HepG2 (cell line): ENCODE measurements around the gene NOL11. TPM values are rescaled to one million over a fixed set of nuclear protein-coding genes. Genes with fewer than 3 reads are reported as not detected.

Source experiments
- ATAC-seq: fragments of 200-7000 bp; cut with Tn5 transposase; 3 replicates; pipeline ENCODE4 v1.9.1; 2020; ENCODE audit warnings: mild to moderate bottlenecking, moderate library complexity
- BruUV-seq: library from RNA; stranded (reverse); fragments of 400-500 nt; replicated peaks from 2 replicates; lab custom pipeline; 2021; lab: Mats Ljungman, UMichigan
- CTCF ChIA-PET: fragments of 300-600 bp; formaldehyde crosslinking; extraction: SDS; loops from one replicate; lab custom pipeline; 2021; ENCODE audit warnings: low total read pairs, inconsistent platforms, low intra/inter-chr PET ratio; lab: Yijun Ruan, JAX
- POLR2A ChIA-PET: fragments of 350-600 bp; sonication (Branson Sonifier 250); formaldehyde crosslinking; loops from one replicate; lab custom pipeline; 2020; ENCODE audit warnings: antibody characterized with exemption, inconsistent platforms; lab: Yijun Ruan, JAX
- DNase-seq: peaks from one replicate; pipeline ENCODE4 v3.0.0-alpha.2; 2015; ENCODE audit warnings: low spot score
- FAIRE-seq: peaks from 3 replicates; lab custom pipeline; 2011; peaks lifted over from hg19 to GRCh38; lab: Jason Lieb, UNC
- H2AFZ ChIP-seq: one replicate; pipeline ENCODE4 v1.6.1; 2011; ENCODE audit warnings: low read length, inconsistent platforms
- H3K27ac ChIP-seq: fragments of 300-600 bp; 3 replicates; pipeline ENCODE4 v1.8.0; 2011; ENCODE audit warnings: mixed run types, mild to moderate bottlenecking, mixed read lengths, low read length, inconsistent platforms; ENCODE audit not compliant: insufficient read depth; ENCODE audit errors: extremely low read length
- H3K27me3 ChIP-seq, 2 experiments: fragments of 200-600 bp in 1 of 2; 2 replicates in 1 of 2; 3 replicates in 1 of 2; pipeline versions ENCODE4 v1.6.0 to v1.8.0; 2011; ENCODE audit warnings: low read length in 2 of 2, mild to moderate bottlenecking in 2 of 2, moderate library complexity in 2 of 2, inconsistent platforms in 1 of 2; ENCODE audit not compliant: insufficient read depth in 2 of 2, control insufficient read depth in 1 of 2
- H3K36me3 ChIP-seq, 2 experiments: fragments of 200-600 bp in 1 of 2; replicated peaks in 1 of 2; 2 replicates in 1 of 2; 3 replicates in 1 of 2; pipeline versions ENCODE4 v1.5.1 to v1.8.0; 2011; ENCODE audit warnings: low read length in 2 of 2, inconsistent platforms in 1 of 2; ENCODE audit not compliant: insufficient read depth in 2 of 2, control insufficient read depth in 1 of 2
- H3K4me1 ChIP-seq: 2 replicates; pipeline ENCODE4 v1.5.1; 2012; ENCODE audit warnings: low read length, inconsistent platforms; ENCODE audit not compliant: insufficient read depth
- H3K4me2 ChIP-seq: 2 replicates; pipeline ENCODE4 v1.6.0; 2011; ENCODE audit warnings: low read depth, low read length, inconsistent platforms
- H3K4me3 ChIP-seq, 3 experiments: fragments of 200-600 bp in 1 of 3; sonication (generic), shearing (Covaris generic) in 1 of 3; replicated peaks in 1 of 3; 2 replicates each; pipeline ENCODE4 v1.5.1; 2011 to 2016; ENCODE audit warnings: low read length in 3 of 3, inconsistent platforms in 2 of 3, low read depth in 2 of 3, mild to moderate bottlenecking in 2 of 3, control low read depth in 1 of 3, mixed read lengths in 1 of 3; ENCODE audit not compliant: insufficient read depth in 1 of 3
- H3K79me2 ChIP-seq: one replicate; pipeline ENCODE4 v1.6.1; 2011; ENCODE audit warnings: low read length, inconsistent platforms; ENCODE audit not compliant: insufficient read depth
- H3K9ac ChIP-seq: 2 replicates; pipeline ENCODE4 v1.6.0; 2011; ENCODE audit warnings: mild to moderate bottlenecking, low read depth, low read length, inconsistent platforms; ENCODE audit not compliant: insufficient read depth
- H3K9me3 ChIP-seq: 2 replicates; pipeline ENCODE4 v1.5.1; 2012; ENCODE audit warnings: mild to moderate bottlenecking, low read length
- H4K20me1 ChIP-seq: 2 replicates; pipeline ENCODE4 v1.6.0; 2011; ENCODE audit warnings: inconsistent platforms, mild to moderate bottlenecking, low read length, moderate library complexity; ENCODE audit not compliant: insufficient read depth
- AKNA ChIP-seq: sonication (generic); formaldehyde crosslinking; IDR thresholded peaks from 2 replicates; pipeline ENCODE4 v1.4.0; 2020; ENCODE audit warnings: missing genetic modification reagents, borderline replicate concordance
- MLXIP ChIP-seq: sonication (generic); formaldehyde crosslinking; IDR thresholded peaks from 2 replicates; pipeline ENCODE4 v1.9.0; 2021; ENCODE audit warnings: missing genetic modification reagents, borderline replicate concordance
- SSRP1 ChIP-seq: IDR thresholded peaks from 2 replicates; pipeline ENCODE4 v1.6.1; 2016; ENCODE audit warnings: control low read depth
- ZNF710 ChIP-seq: sonication (generic); formaldehyde crosslinking; IDR thresholded peaks from 2 replicates; pipeline ENCODE4 v1.5.0; 2020; ENCODE audit warnings: mild to moderate bottlenecking, missing genetic modification reagents, borderline replicate concordance
- in situ Hi-C: cut with HindIII; loops from 2 replicates; pipeline ENCODE4 v1.10.0; 2017; ENCODE audit warnings: low pct_unique_long_range_greater_than_20kb; ENCODE audit not compliant: extremely low pct_ligation_motif_present
- intact Hi-C: fragments of 100-400 bp; cut with micrococcal nuclease; formaldehyde crosslinking; loops from one replicate; pipeline ENCODE4 v1.10.0; 2022; ENCODE audit not compliant: unreplicated experiment
- polyA plus RNA-seq, 8 experiments: library from polyadenylated mRNA; depleted of rRNA in 3 of 8; stranded (reverse) in 7 of 8; unstranded in 1 of 8; fragments of >200 nt; fragmentation: Illumina TruSeq in 4 of 8; extraction: Trizol in 4 of 8; gene quantifications; 2 replicates each; pipeline versions ENCODE4 v1.2.1 to v1.2.3, GENCODE V29; 2011 to 2016; ENCODE audit warnings: low read depth in 4 of 8, missing spikeins in 1 of 8, mixed read lengths in 1 of 8; ENCODE audit not compliant: insufficient read depth in 1 of 8
- total RNA-seq, 5 experiments: library from RNA; depleted of rRNA; stranded (reverse); fragments of >200 nt; fragmentation: Illumina TruSeq; extraction: Trizol; gene quantifications; 2 replicates each; pipeline ENCODE4 v1.2.3, GENCODE V29; 2016; ENCODE audit warnings: low read depth in 1 of 5

Gene NOL11
- total and polyA plus RNA-seq, 2 of the 13 experiments (the other 11 are each of a cell fraction or from before 2014, with no cell fraction given): 45.8 to 124 TPM

GRCh38 chr17:67693811-67694210 is 23.9 kb upstream of the NOL11 start:
- Histone ChIP-seq H4K20me1 (no peaks in the 10 kb centered on the region), H2AFZ (no peak overlapping the region), H3K9ac (no peak overlapping the region), H3K36me3 (no peaks in the 10 kb centered on the region)
- intact Hi-C loops: no loop called here
- CTCF ChIA-PET: no interaction called here
- DNase-seq: no peak
- TF ChIP-seq MLXIP (CRISPR knock-in tag) (no peak), ZNF710 (CRISPR knock-in tag) (no peak), AKNA (CRISPR knock-in tag) (no peak), SSRP1 (CRISPR knock-in tag) (no peak)
- TF ChIP-seq, all 625 proteins: peak for 0
- H3K4me2 ChIP-seq: no peak overlapping the region
- no peak overlapping the region for H3K27ac ChIP-seq
- no peaks in the 10 kb centered on the region for H3K4me1 ChIP-seq
- no peaks in the 10 kb centered on the region for H3K79me2 ChIP-seq
- BruUV-seq: no TSS peak
- in situ Hi-C loops: loop anchor here (5.0 kb wide), 1 partner anchor 317 kb away; the partner anchor contains the start of gene PITPNC1
- no peak for ATAC-seq
- peaks cover 0 to 7% of the 10 kb centered on the region in 2 experiments; a peak in 1 of 5 replicates for H3K27me3 ChIP-seq
- H3K9me3 ChIP-seq: no peaks in the 10 kb centered on the region
- H3K4me3 ChIP-seq: no peak overlapping the region
- FAIRE-seq: no peak
- POLR2A ChIA-PET: no interaction called here
